Endometrium (tissue), 2 donors: Measurements from ENCODE around the gene EDN3.

Experiments used
- FAIRE-seq: peaks from 2 replicates; lab custom pipeline; 2012; peaks lifted over from hg19 to GRCh38; lab: Jason Lieb, UNC
- donor health status: control.
- donor health status: control.

EDN3 gene

DNA sequence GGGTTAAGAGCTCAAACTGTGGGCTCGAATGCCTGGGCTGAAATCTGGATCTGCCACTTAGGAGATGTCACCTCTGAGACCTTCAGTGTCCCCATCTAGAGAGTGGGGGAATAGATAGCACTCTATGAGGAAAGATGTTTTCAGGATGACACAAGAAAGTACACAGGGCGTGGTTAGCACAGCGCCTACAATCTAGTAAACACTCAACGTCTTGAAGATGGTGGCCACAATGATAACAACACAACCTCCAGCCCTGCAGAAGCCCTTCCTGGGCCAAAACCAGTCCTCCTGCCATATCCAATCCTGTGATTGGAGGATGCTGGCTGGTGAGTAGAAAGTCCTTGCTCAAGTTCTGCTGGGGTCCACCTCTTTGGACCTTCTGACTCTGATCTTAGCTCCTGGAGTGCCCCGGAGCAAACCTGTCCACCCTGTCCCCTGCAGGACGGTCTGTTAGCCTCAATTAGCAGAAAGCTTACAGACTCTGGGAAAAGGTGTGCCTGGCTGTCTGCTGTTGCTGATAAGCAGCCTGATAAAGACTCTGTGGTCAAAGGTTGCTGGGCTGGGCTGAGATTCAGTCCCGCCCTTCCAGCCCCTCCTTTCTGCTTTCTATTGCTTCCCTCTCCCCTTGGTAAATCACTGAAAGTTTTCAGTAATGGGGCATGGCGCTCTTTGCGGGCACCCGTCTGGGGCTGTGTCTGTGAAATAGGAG is 8.2 kb downstream of the EDN3 start:
- no peak for FAIRE-seq

DNA sequence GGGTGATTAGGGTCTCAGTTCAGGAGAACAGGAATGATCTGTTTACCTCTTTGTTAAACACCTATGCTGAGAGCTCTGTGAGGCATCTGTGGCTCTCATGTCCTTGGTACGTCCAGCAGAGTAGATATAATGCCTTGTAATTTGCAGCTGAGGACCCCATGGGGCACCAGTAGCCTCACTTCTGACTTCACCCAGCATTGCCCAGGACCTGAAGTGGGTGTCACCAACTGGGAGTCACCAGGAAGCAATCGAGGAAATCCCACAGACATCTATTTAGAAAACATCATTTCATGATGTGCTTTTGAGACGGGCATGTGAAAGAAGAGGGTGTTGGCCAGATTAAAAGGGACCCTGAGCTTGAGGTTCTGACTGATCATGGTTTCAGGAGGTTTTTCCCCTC is 8.8 kb downstream of the EDN3 start:
- FAIRE-seq, result no peak

DNA sequence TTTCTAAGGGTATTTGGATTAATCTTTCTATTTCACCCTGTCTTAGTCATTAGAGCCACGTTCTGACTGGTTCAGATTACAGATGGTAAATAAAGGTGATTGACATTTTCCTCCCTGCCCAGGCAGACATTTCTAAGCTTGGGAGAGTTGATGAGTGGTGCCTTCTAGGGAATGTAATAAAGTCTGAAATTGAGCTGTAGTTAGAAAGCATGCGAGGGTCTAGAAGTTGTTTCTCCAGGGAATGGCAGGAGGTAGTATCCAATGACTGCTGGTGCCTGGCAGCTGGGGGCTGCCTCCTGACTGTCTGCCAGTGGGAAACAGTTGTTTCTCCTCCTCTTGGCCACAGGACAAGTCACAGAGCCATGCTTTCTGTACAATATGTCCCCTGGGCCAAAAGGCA is 14.6 kb downstream of the EDN3 start:
- no peak for FAIRE-seq

DNA sequence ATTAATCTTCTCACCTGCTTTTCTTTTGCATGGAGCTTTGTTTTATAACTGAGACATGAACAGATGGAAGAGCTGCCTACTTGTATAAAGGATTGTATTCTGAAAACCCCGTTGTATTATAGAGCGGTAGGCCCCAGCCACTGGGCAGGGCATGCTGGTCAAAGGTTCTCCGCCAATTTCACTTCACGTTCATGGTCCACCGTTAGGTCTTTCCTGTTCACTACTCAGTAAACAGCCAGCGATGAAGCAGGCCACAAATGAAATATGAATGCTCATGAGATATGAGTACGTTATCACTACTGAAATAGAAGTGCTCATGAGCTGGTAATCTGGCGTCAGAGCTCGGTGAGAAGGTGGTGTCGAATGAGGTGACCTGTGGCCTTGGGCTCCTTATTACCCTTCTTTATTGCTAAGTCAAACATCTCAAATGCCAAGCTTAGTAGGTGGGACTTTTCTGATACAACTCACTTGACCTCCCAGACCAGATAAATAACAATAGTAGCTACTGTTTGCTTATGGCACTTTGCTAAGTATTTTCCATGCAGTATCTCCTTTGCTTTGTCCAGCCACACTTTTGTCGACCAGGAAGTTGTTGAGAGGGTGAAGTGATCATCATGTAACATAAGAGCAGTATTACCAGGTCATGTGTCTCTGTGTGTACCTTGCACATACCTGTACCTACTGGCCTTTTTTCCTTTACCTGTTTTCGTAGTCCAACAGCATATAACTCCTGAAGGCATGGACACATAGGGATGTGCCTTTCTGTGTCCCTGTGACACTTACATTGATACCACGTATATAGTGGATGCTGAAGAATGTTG is 16.7 kb downstream of the EDN3 start:
- no peak for FAIRE-seq

DNA sequence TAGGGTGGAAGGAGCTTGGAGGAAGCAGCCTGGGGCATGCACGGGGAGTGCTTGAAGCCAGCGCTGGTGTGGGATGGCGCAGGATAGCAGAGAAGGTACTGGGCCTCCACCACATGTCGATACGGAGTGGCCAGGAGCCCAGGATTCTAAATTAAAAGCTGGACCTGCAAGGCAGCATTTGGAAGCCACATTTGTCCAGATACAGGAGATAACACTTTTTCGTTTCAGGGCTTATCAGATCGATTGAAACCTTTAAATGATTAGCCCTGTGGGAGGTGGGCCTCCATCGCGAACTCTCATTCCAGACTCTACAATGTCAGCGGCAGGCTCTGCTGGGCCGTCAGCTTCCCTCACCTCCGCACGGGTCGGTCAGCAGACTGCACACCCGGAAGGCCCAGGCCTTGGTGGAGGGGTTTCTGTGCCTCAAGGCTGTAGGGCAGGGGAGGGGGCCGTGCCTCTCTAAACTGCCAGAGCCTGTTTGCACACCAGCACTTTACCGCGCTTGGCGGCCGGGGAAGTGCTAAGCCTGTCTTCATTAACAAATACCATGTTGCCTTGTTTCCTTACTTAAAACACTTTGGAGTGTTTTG is 17.9 kb downstream of the EDN3 start:
- FAIRE-seq, result no peak

DNA sequence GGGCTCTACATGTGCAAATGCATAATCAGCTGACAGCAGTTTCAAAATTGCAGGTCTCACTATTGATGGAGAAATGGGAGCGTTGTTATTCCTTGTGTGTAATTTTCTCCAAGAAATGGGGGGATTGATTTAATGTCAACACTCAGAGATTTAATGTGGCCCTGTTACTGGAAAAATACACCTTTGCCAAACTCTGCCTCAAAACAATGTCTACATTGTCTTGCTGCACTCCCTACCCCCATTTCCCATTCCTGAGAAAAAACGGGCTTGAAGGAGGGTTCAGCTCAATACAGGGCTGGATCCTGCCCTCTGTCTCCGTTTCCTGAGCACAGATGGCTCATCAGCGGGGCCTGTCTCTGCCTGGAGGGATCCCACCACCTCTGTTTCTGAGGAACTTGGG is 18.4 kb downstream of the EDN3 start:
- no peak for FAIRE-seq

DNA sequence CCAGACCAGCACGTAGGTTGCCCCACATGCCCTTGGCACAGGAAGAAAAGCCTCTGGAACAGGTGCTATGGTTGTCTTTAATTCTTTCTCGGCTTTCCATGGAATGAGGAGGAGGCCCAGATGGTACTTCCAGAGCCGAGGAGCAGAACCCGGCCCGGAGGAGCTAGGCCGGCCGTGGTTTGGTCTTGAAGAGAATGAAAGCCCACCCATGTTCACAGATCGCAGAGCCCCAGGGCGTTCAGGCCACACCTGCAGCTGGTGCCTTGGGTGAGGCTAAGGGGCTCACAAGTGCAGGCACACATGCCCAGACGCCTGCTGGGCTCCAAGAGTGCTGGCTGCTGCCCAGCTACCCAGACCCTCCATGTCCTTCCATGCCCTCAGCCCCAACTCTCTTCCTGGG is 20.0 kb downstream of the EDN3 start:
- FAIRE-seq, result no peak

DNA sequence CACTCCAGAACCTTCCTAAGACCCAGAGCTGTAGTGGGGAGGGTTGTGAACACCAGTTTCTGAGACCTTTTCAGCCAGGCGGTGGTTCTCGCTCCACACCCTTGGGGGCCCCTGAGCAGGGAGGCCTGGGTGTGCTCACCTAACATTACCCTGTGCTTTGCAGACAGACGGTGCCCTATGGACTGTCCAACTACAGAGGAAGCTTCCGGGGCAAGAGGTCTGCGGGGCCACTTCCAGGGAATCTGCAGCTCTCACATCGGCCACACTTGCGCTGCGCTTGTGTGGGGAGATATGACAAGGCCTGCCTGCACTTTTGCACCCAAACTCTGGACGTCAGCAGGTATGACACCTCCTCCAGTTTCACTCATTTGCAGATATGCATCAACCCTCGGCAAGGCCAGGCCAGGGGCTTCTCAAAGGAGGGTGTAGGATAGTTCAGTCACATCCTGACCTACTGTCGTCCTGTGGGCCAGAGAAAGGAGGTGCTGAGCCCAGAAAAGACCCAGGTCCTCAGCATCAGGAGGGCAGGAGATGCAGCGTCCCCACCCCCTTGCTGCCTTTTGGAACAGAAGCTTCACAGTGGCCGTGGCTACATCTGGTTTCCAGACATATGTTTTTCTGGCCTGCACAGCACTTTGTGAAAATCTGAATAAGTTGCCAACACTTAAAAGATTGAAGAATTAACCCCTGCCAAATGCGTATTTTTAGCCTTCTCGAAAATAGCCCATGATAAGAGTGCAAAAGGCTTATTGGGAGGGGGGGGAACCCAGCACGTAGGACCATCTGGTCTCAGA is 20.6 kb downstream of the EDN3 start:
- FAIRE-seq, result no peak

DNA sequence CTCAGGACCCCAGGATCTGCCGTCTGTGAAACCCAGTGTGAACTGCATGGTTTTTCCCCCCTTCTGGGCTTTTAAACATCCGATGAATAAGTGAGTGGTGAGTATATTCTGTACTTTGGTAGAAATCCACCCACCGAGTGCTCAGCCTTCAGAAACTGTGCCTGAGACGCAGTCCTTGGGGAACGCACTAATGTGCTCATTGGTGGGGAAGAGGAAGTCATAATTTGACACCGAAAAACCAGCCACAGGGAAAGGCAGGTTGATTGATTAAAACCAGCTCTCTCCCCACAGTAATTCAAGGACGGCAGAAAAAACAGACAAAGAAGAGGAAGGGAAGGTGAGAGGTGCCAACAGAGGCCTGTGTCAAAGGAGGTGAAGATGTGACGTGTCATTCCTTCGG is 21.7 kb downstream of the EDN3 start:
- FAIRE-seq, result no peak

DNA sequence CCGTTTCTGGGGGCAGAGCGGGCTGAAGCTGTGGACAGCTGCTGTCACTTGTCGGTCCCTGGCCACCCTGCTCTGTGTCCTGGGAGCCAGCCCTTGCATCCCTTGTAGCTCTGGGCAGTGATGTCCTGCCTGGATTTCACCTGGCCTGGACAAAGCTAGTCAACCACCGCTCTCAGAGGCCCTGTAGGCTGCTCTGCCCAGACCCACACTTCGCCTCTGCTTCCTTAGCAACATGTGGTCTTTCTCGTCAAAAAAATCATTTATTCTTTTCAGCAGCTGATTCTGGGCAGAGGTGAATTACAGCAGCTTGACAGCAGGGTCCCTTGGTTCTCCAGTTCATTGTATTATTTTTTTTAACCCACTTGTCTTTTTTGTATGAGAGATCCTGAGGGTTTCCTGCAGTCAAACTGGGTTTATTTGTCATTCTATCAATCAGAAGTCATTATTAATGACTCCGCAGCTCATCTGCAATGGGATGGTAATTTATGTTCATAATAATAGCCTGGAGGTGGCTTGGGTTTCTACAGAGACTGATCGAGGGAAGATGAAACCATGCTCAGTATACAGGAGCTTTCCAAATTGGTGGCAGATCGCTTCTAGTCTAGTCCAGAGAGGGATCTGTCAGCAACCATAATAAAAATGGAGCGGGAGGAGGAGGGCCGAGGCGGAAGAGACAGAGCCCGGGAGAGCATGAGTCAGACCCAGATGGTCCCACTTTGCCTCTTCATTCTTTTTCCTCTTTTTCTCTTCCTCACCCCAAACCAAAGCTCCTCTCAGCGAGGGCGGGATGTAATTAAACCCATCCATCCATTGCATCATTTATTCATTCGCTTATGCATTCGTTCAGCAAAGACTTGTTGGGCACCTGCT is 22.4 kb downstream of the EDN3 start:
- FAIRE-seq, result no peak

DNA sequence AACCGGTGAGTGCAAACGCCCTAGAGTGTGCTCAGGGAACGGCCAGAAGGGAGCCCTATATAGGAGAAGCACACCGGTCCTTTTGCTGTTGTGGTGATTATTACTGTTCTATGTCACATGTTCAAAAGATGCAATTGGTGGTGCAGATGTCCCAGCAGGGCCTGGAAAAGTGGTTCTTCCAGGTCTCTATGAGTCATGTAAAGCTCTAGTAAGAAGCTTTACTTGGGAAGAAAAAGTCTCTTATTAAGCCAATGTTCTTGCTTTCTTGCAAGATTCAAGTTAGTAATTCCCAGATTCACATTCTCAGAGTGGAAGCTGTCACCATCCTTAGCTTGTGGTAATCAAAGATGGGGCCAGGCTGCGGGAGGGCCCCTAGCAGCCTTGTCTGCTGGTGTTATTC is 23.3 kb downstream of the EDN3 start:
- no peak for FAIRE-seq

DNA sequence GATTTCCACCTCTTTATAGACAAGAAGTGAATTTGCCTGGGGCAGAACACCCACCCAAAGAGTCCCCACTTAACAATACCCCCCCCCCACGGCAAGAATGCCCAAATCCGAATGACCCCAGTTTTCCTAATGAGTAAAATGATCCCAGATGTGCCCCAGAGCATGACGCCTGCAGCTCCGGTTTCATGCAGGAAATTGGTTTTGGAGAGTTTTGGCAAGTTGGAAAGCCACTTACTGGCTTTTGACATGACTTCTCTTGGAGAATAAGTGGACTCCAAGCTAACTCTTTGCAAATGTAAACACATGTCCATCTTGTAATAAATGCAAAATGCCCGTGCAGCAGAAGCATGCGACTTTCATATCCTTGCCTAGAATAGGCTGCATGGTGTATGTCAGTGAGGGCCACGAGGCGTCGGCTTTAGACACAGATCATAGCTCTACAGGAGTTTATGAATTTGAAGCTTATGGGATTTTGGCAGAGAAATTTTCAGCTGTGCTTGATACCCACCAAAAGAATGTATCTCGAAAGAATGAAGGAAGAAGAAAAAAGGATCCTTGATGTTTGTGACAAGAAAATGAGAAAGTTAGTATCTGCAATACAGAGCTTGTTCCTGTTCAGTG is 24.2 kb downstream of the EDN3 start:
- no peak for FAIRE-seq

DNA sequence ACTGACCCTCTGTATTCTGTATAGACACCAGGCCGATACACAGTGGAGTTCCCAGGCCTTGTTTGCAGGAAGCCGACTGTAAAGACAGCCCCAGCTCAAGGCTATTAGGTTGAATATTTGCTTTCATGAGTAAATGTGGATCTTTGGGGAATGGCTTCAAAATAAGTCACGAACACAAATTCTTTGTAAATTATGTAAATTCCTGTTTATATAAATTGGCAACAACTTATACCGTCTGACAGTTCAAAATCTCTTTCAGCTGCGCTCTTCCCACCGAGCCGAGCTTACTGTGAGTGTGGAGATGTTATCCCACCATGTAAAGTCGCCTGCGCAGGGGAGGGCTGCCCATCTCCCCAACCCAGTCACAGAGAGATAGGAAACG is 24.7 kb downstream of the EDN3 start:
- no peak for FAIRE-seq

DNA sequence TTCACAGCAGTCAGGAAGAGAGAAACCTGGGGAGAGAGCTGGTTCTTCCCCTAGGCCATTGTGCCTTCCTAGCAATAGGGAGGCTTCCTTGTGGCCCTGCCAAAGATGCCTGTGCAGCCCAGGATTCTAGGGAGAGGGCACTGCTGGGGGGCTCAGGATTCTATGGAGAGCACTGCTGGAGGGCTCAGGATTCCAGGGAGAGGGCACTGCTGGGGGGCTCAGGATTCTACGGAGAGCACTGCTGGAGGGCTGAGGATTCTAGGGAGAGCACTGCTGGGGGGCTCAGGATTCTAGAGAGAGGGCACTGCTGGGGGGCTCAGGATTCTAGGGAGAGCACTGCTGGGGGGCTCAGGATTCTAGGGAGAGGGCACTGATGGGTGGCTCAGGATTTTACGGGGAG is 25.8 kb downstream of the EDN3 start:
- FAIRE-seq, result no peak

DNA sequence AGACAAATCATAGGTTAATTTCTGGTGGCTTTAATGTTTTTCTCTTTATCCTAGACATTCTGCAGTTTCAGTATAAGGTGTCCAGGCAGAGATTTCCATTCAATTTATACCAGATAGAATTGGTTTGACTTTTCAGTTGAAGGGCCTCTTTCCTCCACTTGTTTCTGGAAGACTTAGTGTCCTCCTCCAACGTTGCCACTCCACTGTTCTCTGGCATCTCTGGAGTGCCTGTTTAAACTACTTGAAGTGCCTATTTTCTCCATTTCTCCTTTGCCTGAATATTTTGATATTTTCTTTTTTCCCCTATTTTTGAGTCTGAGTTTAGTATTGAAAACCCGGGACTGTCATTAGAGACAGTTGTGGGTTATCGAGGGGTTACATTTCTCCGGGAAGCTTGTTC is 27.7 kb downstream of the EDN3 start:
- FAIRE-seq, result no peak

DNA sequence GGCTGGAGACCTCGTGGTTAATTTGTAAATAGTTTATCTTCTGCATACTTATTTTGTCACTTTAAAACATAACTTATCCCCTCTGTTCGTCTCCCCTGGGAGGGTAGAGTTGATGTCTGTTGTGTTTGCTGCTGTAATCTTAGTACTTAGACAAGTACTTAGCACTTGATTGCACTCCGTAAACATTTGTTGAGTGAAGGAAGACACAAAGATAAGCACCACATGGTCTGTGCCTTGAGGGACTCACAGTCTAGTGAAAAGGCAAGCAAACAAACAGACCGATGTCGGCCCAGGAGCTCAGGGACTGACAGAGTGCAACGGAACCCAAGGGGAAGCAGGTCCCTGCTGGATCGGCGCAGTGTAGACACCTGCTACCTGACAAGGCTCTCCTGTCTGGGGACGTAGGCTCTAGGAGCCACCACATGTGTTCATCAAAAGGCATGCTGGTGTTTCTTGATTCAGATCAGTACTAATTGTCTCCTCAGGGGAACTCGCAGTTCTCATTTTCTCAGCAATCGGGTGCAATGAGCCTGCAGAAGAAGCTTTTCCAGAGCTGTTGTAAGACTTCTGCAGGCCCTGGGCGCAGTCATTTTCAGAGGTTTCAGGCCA is 31.4 kb downstream of the EDN3 start:
- FAIRE-seq, result no peak

DNA sequence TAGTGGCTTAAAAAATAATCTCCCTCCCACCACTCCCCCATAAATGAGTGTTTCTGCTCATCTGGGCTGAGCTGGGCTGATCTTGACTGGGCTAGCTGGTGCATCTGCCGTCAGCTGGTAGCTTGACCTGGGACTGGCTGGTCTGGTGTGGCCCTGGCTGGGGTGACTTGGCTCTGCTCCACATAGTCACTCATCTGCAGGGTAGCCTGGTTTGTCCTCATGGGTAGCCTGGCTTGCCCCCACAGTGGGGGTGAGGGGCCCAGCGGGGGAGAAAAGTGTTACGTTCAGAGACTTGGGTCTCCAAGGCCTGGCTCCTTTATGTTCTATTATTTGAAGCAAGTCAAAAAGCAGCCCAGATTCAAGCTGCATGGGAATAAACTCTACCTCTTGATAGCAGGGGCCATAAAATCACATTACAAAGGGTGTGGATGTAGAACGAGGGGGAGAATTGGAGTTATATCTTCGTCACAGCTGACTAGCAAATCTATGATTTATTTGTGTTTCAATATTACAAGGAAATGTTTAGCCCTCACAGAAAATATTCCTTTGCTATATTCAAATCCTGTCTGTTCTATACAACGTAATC is 32.9 kb downstream of the EDN3 start:
- FAIRE-seq, result no peak

DNA sequence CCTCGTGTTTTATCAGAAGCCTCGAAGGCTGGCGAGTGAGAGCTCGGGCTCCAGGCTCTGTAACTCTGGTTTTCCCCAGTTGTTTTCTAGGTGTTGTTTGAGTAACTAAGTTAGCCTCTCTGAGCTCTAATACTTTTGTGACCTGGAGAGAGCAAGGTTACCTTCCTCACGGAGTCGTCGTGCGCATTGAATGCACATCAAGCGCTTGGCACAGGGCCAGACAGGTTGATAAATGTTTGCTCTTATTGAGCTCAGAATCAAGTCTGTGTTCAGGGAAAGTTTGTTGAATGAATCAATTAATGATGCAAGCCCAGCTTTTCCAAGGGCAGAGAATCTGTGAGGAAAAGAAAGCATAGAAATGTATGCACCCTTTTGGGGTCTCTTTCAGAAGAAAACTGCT is 33.5 kb downstream of the EDN3 start:
- no peak for FAIRE-seq

DNA sequence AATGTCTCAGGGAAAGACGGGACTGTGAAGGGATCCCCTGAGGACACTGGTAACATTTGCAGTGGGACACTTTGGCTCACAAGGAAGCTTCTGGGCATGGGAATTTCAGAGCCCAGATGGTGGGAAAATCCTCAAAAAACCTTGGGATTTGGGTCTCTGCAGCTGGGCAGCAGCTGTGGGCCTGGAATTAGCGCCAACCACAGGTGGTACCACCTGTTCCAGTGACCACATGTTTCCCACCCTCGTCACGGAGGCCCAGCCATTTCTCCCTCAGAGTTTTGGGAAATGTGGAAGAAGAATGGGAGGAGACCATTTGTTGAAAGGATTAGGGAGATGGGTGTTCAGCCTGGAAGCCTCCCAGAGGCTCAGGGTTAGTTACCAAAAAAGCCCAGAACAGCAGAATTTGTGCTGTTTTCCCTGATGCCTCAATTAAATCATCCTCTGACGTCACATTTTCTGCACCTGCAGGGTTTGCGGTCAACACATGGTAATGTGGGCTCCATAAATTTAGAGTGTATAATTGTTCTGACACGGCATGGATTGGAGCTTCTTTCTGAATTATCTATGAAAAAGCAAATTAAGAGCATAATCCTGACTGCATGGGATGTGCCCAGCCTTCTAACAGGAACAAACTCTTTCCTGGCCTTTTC is 34.4 kb downstream of the EDN3 start:
- no peak for FAIRE-seq

DNA sequence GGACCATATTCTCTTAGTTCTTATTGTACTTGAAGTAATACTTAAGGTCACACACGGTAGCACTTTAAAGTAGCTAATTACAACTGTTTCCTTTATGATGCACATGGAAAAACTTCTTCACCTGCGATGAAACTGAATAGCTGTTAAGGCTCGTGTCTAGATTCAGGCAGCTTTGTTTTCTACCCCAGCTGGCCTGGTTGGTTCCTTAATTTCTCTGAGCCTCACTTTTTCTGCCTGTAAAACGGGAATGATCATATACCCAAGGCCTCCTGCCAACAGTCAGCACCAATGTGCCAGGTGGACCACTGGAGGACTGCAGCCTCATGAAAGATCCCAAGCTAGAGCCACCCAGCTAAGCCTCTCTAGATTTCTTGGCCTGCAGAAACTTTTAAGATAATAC is 35.0 kb downstream of the EDN3 start:
- no peak for FAIRE-seq
